ENCODE results near the gene FBRSL1.
A peak's percentile ranks its signal among the peaks of the same experiment; 100 is the strongest.

The FBRSL1 gene

DNA sequence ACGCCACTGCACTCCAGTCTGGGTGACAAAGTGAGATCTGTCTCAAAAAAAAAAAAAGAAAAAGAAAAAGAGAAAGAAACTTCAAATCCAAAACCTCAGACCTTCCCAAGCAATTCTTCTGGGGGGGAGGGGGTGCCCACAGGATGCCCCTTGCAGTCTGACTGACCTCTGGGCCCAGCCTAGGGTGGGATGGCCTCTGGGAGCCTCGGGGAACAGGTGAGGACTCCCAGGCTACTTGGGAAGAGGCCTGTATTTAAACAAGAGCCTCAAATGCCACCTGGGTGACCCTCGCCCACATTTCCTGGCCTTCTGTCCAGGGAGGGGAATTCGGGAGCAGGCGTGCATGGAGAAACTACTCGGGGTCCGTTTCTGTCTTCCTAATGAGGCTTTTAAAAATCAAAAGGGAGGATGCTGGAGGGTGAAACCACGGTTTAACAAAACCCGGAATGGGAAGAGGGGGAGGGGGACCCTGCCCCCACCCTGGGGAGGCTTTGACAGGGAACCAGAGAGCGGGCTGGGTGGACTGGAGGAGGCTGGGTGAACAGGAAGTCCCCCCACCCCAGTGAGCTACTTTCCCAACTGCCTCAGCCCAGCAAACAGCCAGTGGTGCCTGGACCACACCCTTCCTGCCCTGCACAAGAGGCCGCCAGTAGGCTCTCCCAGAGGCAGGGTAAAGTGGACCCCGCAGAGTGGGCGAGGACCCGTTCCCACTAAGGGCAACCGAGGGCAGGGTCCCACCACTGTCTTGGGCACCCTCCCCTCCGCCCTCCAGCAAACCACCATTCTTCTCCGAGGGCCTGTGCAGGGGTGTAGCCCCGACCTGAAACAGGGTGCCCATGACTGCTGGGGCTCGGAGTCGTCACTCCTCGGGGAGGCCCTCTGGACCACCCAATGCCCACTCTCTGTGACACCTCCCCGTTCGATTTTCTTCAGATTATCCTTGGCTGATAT, 1.5 kb upstream of the FBRSL1 start:
- H3K27me3 ChIP-seq (ENCODE audit: low read depth) = no peaks in the 10 kb centered on the region
- DNase-seq (ENCODE audit: low spot score in 2 of 2) = no peak
- peaks cover 5% of the 10 kb centered on the region for H3K4me1 ChIP-seq
- H3K36me3 ChIP-seq (replicated peaks) = no peaks in the 10 kb centered on the region
- in situ Hi-C loops (cut with MboI; ENCODE audit: low sequenced_read_pairs) = no loop called here
- no peak overlapping the region; the same call in 1 of the 2 replicates for H3K4me3 ChIP-seq
- H3K9me3 ChIP-seq = no peaks in the 10 kb centered on the region

DNA sequence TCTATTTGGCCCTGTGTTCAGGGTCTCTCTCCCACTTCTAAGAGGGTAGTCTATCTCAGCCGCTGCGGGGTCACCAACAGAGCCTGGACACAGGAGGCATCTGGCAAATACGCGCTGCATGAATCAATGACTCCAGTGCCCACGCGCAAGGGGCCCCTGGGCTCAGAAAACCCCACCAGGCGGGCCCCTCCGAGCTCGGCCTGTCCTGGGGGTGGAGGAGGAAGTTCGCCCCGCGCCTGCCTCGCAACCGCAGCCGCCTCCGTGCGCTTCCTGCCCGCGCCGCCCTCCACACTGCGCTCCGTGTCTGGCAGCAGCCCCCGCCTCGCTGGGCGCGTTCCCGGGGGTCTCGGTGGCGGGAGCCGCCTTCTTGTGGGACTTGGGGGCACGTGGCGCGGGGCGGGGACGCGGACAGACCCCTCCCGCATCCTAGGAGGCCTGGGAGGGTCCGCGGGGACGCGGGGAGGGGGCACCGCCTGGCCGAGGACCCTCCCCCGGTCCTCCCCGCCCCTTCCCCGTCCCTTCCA, 811 bp upstream of the FBRSL1 start:
- H3K9me3 ChIP-seq = no peaks in the 10 kb centered on the region
- no peaks in the 10 kb centered on the region for H3K36me3 ChIP-seq (replicated peaks)
- in situ Hi-C loops (cut with MboI; ENCODE audit: low sequenced_read_pairs) = no loop called here
- H3K4me1 ChIP-seq = peaks cover 5% of the 10 kb centered on the region
- peak overlapping the region; percentile 39 for H3K4me3 ChIP-seq
- DNase-seq (ENCODE audit: low spot score in 2 of 2) = no peak
- H3K27me3 ChIP-seq (ENCODE audit: low read depth) = no peaks in the 10 kb centered on the region

DNA sequence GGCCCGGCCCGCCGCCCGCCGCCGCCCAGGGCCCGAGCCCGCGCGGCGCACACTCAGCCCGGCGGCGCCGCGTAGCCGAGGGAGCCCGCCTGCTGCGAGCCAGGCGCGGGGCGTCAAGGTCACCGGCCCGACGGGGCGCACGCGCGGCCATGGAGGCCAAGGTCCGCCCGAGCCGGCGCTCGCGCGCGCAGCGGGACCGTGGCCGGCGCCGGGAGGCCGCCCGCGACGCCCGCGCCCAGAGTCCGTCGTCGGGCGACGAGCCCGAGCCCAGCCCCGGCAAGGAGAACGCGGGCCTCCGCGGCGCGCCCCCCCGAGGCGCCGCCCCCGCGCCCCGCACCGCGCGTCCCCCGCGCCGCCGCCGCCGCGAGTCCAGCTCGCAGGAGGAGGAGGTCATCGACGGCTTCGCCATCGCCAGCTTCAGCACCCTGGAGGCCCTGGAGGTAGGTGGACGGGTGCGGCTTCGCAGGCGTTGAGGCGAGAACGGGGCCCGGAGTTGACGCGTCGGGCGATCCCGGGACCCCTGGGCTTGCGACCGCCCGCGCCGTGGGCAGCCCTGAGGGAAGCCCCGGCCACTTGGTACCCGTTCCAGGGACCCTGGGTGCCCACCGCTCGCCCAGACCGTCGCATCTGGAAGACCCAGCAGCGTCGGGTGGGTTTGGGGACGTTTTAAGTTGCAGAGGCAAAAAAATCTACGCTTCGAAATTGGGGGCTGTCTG, 629 bp downstream of the FBRSL1 start:
- Histone ChIP-seq H3K4me3 (peak overlapping the region; percentile 55), H3K36me3 (replicated peaks) (no peaks in the 10 kb centered on the region), H3K9me3 (no peaks in the 10 kb centered on the region), H3K4me1 (peaks cover 5% of the 10 kb centered on the region), H3K27me3 (ENCODE audit: low read depth) (no peaks in the 10 kb centered on the region)
- DNase-seq (ENCODE audit: low spot score in 2 of 2) = peak in 1 of 2 experiments; percentile 42
- in situ Hi-C loops (cut with MboI; ENCODE audit: low sequenced_read_pairs) = no loop called here

DNA sequence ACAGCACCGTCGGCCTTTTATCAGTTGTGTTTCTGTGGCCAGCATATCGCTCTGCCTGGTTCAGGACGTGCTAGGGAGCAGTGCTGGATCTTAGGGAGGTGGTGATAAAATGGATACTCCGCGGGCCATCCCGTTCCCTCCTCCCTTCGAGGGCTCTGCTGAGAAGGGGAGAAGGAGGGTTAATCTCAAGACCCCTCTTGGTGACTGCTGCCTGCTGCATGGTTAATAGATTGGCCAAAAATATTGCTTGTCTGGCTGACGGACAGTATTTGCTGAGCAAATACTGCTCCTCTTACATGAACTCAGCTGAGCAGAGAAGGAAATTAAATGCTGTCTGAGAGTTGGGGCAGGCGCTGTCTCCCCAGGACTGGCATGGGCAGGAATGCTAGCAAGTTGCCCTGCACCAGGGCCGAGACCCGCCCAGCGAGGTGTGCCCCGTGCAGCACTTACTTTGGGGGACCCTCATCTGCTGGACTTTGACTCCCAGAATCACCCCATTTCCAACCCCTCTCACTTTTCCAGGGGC, 1.2 kb downstream of the FBRSL1 start:
- in situ Hi-C loops (cut with MboI; ENCODE audit: low sequenced_read_pairs) = no loop called here
- no peaks in the 10 kb centered on the region for H3K9me3 ChIP-seq
- H3K4me1 ChIP-seq = peaks cover 5% of the 10 kb centered on the region
- H3K36me3 ChIP-seq (replicated peaks) = no peaks in the 10 kb centered on the region
- no peak for DNase-seq (ENCODE audit: low spot score in 2 of 2)
- no peaks in the 10 kb centered on the region for H3K27me3 ChIP-seq (ENCODE audit: low read depth)
- peak overlapping the region; percentile 55 for H3K4me3 ChIP-seq

DNA sequence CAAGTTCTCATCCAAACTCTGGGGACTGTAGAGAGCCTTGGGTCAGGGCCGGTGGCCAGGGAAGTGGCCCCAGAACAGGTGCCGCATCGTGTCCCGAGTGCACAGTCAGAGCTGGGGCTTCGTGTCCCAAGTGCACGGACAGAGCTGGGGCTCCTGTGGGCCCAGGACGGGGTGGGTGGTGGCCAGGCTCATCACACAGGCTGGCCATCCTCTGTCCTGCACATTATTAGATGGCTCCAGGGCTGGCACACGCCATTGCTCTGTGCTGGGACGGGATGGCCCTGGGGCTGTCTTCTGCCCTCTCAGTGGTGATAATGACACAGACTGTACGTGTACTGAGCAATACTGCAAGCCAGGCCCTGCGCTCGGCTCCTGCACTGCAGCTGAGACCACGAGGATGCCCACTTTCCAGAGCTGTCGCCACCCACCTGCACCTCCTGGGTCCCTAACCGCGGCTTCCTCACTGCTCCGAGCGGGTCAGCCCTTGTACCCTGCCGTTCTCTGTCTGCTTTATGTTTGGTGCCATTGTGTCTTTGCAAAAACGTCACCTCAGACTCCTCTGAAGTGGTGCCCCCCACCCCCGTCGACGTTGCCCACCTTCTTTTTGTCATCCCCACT, 1.9 kb downstream of the FBRSL1 start:
- peak overlapping the region; percentile 55 for H3K4me3 ChIP-seq
- in situ Hi-C loops (cut with MboI; ENCODE audit: low sequenced_read_pairs) = no loop called here

DNA sequence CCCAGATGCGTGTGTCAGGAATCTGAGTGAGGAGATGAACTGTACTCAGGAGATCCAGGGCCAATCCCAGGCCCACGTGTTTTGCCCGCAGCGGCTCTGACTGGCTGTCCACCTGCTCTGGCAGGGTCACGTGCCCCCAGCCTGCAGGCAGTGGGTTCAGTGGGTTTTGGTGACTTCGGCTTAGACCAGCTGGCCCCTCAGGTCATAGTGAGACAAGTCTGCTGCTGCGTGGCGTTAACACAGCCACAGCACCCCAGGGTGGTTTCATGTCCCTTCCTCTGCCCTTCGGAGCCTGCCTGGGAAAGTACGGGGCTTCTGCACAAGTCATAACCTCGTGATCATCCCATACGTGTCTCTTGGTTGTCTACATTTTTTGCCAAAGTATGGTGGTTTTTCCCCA, 2.6 kb downstream of the FBRSL1 start:
- Histone ChIP-seq H3K4me1 (peaks cover 5% of the 10 kb centered on the region), H3K9me3 (no peaks in the 10 kb centered on the region), H3K4me3 (peak overlapping the region; percentile 55), H3K36me3 (replicated peaks) (no peaks in the 10 kb centered on the region), H3K27me3 (ENCODE audit: low read depth) (no peaks in the 10 kb centered on the region)
- no peak for DNase-seq (ENCODE audit: low spot score in 2 of 2)
- in situ Hi-C loops (cut with MboI; ENCODE audit: low sequenced_read_pairs) = no loop called here

More for the DNA sequence above, 1.9 kb downstream of the FBRSL1 start:
- no peaks in the 10 kb centered on the region for H3K9me3 ChIP-seq
- no peak for DNase-seq (ENCODE audit: low spot score in 2 of 2)
- H3K27me3 ChIP-seq (ENCODE audit: low read depth) = no peaks in the 10 kb centered on the region
- H3K36me3 ChIP-seq (replicated peaks) = no peaks in the 10 kb centered on the region
- H3K4me1 ChIP-seq = peaks cover 5% of the 10 kb centered on the region

DNA sequence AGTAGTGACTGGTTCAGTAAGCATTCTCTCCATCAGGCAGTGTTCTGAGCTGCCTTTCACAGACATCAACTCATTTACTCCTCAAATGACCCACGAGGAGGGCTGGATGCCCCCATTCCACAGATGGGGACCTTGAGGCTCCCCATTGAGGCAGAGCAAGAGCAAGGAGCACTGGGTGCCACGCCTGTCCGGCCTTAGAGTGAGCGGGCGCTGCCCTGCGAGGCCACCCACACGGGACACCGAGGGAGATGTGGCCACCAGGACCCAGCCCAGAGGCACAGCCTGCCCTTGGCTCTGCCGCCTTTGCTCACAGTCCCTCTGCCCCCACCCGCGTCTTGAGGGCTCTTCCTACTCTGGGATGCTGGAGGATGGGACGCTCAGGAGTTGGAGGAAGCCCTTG, 3.0 kb downstream of the FBRSL1 start:
- in situ Hi-C loops (cut with MboI; ENCODE audit: low sequenced_read_pairs) = no loop called here
- H3K9me3 ChIP-seq = no peaks in the 10 kb centered on the region
- H3K4me3 ChIP-seq = no peak overlapping the region
- peaks cover 5% of the 10 kb centered on the region for H3K4me1 ChIP-seq
- no peak for DNase-seq (ENCODE audit: low spot score in 2 of 2)
- H3K36me3 ChIP-seq (replicated peaks) = no peaks in the 10 kb centered on the region
- H3K27me3 ChIP-seq (ENCODE audit: low read depth) = no peaks in the 10 kb centered on the region

DNA sequence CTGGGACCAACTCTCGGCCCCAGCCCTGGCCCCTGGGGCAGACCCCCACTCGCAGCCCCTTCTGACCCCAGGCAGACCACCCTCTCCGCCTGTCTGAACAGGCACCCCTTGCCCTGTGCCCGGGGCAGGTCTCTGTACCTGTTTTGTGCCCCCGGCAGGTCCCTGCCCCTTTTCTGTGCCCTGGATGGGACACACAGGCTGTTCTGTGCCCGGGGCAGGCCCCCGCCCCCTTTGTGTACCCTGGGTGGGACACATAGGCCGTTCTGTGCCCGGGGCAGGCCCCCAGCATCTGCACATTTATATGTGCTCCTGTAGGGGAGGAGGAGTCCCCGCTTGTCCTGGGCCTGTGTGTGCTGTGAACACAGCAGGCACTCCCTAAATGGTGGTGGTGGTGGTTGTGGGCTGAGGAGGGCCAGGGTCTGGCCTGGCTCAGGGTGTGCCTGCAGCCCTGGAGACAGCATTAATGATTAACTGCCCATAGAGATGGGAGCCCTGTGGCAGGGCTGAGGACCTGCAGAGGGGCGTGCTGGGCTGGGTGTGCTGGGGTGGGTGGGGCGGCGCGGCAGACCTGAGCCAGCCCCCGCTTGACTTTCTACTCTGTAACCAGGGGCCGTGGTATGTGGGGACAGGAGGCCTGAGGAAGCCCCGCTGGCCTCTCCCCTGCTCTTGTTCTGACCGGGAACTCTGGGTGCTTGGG, 3.7 kb downstream of the FBRSL1 start:
- in situ Hi-C loops (cut with MboI; ENCODE audit: low sequenced_read_pairs) = no loop called here
- Histone ChIP-seq H3K4me3 (no peak overlapping the region), H3K4me1 (peaks cover 5% of the 10 kb centered on the region), H3K27me3 (ENCODE audit: low read depth) (no peaks in the 10 kb centered on the region), H3K9me3 (no peaks in the 10 kb centered on the region), H3K36me3 (replicated peaks) (no peaks in the 10 kb centered on the region)
- DNase-seq (ENCODE audit: low spot score in 2 of 2) = no peak

DNA sequence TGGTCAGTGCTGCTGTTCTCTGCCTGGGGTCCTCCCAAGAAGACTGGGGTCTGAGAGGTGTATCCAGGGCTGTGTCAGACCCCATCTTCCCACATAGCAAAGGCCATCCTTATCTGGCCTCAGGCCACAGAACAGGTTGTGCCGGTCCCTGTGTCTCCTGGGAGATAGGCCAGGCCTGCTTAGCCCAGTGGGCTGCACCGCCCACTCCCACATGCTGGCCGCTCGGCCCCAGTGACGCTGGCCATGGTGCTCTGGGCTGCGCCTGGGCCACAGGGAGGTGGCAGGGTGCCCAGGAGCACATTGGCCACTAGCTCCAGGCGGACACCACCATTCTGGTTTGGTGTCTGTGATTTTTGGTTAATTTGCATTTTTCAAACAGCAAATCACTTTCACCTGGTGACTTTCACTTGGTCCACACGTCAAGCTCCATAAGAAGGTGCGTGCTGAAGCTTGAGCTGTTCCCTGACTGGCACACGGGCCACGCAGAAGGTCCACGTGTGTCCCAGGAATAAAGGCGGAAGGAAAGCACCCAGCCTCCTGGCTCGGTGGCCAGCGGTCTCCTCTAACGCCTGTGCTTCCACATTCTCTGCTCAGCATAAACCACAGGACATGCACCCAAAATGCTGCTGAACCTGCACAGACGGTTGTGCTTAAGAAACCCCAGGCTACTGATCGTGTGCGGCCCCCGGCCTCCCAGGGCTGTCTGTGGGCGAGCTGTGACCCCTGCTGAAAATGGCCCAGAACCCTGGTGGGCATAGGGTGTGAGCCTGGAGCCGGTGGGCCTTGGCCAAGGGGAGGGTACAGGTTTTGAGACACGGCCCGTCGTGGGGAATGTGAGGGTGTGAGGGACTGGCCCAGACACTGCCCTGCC, 4.6 kb downstream of the FBRSL1 start:
- peaks cover 5% of the 10 kb centered on the region; the same call in 1 of the 2 replicates for H3K4me1 ChIP-seq
- no peak for DNase-seq (ENCODE audit: low spot score in 2 of 2)
- no peaks in the 10 kb centered on the region for H3K36me3 ChIP-seq (replicated peaks)
- no peaks in the 10 kb centered on the region for H3K27me3 ChIP-seq (ENCODE audit: low read depth)
- in situ Hi-C loops (cut with MboI; ENCODE audit: low sequenced_read_pairs) = no loop called here
- H3K9me3 ChIP-seq = no peaks in the 10 kb centered on the region
- no peak overlapping the region for H3K4me3 ChIP-seq

DNA sequence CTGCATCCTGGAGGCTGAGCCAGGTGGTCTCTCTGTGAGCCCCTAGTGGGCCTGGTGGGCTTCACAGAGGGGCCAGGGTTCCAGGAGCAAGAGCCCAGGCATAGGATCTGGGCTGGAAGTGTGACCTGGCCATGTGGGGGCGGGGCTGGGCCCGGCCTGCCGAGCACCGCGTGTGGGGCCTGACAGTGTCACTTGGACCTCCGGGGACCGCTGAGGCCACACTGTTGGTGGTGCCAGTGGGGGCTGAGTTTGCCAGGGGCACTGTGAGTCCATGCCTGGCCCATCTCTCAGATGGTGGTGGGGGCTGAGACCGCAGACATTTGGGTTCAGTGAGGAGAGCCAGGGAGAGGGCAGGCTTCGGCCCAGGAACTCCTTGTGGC, 5.2 kb downstream of the FBRSL1 start:
- no peak for DNase-seq (ENCODE audit: low spot score in 2 of 2)
- in situ Hi-C loops (cut with MboI; ENCODE audit: low sequenced_read_pairs) = no loop called here
- peaks cover 5% of the 10 kb centered on the region; the same call in 1 of the 2 replicates for H3K4me1 ChIP-seq

DNA sequence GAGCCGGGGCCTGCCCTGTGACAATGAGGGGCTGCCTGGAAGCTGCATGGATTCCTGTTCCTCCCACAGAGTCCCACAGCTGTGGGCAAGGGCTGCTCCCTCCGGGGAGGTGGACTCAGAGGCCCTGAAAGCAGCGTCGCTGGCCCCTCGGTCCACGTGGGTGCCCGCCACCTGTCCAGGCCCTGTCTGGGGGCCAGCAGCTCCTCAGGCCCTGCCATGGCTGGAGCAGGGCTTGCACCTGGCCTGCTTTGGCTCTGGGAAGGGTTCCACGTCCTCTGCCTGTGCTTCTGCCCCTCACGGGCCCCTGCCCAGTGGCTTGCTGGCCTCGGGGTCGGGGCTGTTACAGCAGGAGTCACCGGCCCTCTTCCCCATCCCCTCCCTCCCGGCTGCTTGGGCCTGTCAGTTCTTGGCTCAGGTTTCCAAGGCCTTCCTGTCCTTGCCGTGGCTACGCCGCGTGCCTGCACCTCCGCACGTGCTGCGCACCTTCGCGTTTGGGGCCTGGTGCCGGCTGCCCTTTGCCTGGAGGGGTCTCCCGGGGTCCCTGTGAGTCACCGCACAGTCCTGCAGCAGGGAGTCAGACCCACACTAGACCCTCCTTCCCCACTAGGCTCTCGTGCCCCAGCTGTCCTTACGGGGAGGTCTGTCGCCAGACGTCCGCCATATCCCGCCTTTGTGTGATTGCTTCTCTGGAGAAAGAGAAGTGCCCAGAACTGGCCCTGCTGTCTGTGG, 5.8 kb downstream of the FBRSL1 start:
- Histone ChIP-seq H3K4me1 (peaks cover 5% of the 10 kb centered on the region; the same call in 1 of the 2 replicates), H3K4me3 (no peak overlapping the region), H3K9me3 (no peaks in the 10 kb centered on the region), H3K27me3 (ENCODE audit: low read depth) (no peaks in the 10 kb centered on the region), H3K36me3 (replicated peaks) (no peaks in the 10 kb centered on the region)
- in situ Hi-C loops (cut with MboI; ENCODE audit: low sequenced_read_pairs) = no loop called here
- DNase-seq (ENCODE audit: low spot score in 2 of 2) = no peak

More for the DNA sequence above, 5.2 kb downstream of the FBRSL1 start:
- H3K4me3 ChIP-seq = no peak overlapping the region
- H3K36me3 ChIP-seq (replicated peaks) = no peaks in the 10 kb centered on the region
- H3K27me3 ChIP-seq (ENCODE audit: low read depth) = no peaks in the 10 kb centered on the region
- no peaks in the 10 kb centered on the region for H3K9me3 ChIP-seq

DNA sequence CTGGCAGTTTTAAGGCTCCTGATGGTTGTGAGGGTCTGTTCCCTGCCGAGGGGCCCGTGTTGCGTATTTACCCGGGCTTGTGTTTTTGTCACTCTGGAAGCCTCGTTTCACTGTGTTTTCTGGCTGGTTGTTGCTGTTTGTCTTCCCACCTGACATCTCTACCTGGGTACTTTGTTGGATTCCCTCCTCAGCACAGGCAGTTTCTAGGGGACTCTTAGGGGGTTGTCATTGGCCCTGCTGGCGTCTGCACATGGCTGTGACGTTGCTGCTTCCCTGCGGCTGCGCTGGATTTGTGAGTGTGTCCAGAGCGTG, 6.4 kb downstream of the FBRSL1 start:
- DNase-seq (ENCODE audit: low spot score in 2 of 2) = no peak
- no peaks in the 10 kb centered on the region for H3K27me3 ChIP-seq (ENCODE audit: low read depth)
- no peak overlapping the region for H3K4me3 ChIP-seq
- in situ Hi-C loops (cut with MboI; ENCODE audit: low sequenced_read_pairs) = no loop called here
- no peaks in the 10 kb centered on the region for H3K9me3 ChIP-seq
- no peaks in the 10 kb centered on the region for H3K36me3 ChIP-seq (replicated peaks)
- peaks cover 5% of the 10 kb centered on the region; the same call in 1 of the 2 replicates for H3K4me1 ChIP-seq
